Smooth muscle cell (in vitro differentiated cells): ENCODE measurements around the gene HBA2. TPM values are rescaled to one million over a fixed set of nuclear protein-coding genes. Genes with fewer than 3 reads are reported as not detected.
A peak's percentile ranks its signal among the peaks of the same experiment; 100 is the strongest.

Experiments used
- DNase-seq: peaks from one replicate; lab custom pipeline; 2025; ENCODE audit not compliant: unreplicated experiment; lab: John Stamatoyannopoulos, UW
- H2AFZ ChIP-seq: fragments of 200-600 bp; sonication (generic); 2 replicates; pipeline ENCODE4 v1.6.0; 2016; ENCODE audit warnings: antibody characterized with exemption, low read depth, mild to moderate bottlenecking
- H3F3A ChIP-seq: fragments of 200-600 bp; sonication (generic); 2 replicates; pipeline ENCODE4 v1.6.0; 2017; ENCODE audit warnings: antibody characterized with exemption, low read depth
- H3K27ac ChIP-seq: fragments of 200-600 bp; sonication (generic); 2 replicates; pipeline ENCODE4 v1.5.1; 2016; ENCODE audit warnings: low read depth, mild to moderate bottlenecking
- H3K27me3 ChIP-seq: fragments of 200-600 bp; sonication (generic); 2 replicates; pipeline ENCODE4 v1.6.1; 2016; ENCODE audit warnings: low read depth, mild to moderate bottlenecking
- H3K36me3 ChIP-seq: fragments of 200-600 bp; sonication (generic); 2 replicates; pipeline ENCODE4 v1.5.1; 2016; ENCODE audit warnings: low read depth
- H3K4me1 ChIP-seq: fragments of 200-600 bp; sonication (generic); 2 replicates; pipeline ENCODE4 v1.5.1; 2016; ENCODE audit warnings: low read depth
- H3K4me2 ChIP-seq: fragments of 200-600 bp; sonication (generic); 2 replicates; pipeline ENCODE4 v1.6.0; 2016; ENCODE audit warnings: mild to moderate bottlenecking
- H3K4me3 ChIP-seq: fragments of 200-600 bp; sonication (generic); 2 replicates; pipeline ENCODE4 v1.5.1; 2016; ENCODE audit warnings: mild to moderate bottlenecking
- H3K79me2 ChIP-seq: fragments of 200-600 bp; sonication (generic); 2 replicates; pipeline ENCODE4 v1.6.0; 2016; ENCODE audit warnings: low read depth, mild to moderate bottlenecking
- H3K9ac ChIP-seq: fragments of 200-600 bp; sonication (generic); 2 replicates; pipeline ENCODE4 v1.6.0; 2016; ENCODE audit warnings: low read depth
- H3K9me3 ChIP-seq: fragments of 200-600 bp; sonication (generic); replicated peaks from 2 replicates; pipeline ENCODE4 v1.5.1; 2016; ENCODE audit warnings: low read depth
- H4K20me1 ChIP-seq: fragments of 200-600 bp; sonication (generic); 2 replicates; pipeline ENCODE4 v1.6.0; 2016; ENCODE audit warnings: low read depth
- CTCF ChIP-seq: fragments of 200-600 bp; sonication (generic); IDR thresholded peaks from 2 replicates; pipeline ENCODE4 v1.5.1; 2017; ENCODE audit warnings: borderline replicate concordance, mild to moderate bottlenecking, antibody characterized with exemption; ENCODE audit not compliant: insufficient read depth, poor library complexity, severe bottlenecking
- WGBS: methylation state at CpG from one replicate; pipeline ENCODE4 v1.1.7; 2016; ENCODE audit warnings: low lambda C conversion rate; 5-methylcytosine and 5-hydroxymethylcytosine counted together
- polyA plus RNA-seq: library from polyadenylated mRNA; unstranded; fragments of >200 nt; fragmentation: Nextera tagmentation; extraction: Ambion mirVana; gene quantifications from 2 replicates; pipeline ENCODE4 v1.2.1, GENCODE V29; 2016
- total RNA-seq: library from RNA; depleted of rRNA; stranded (reverse); fragments of >200 nt; gene quantifications from 2 replicates; pipeline ENCODE4 v1.2.3, GENCODE V29; 2014

The HBA2 gene
- total and polyA plus RNA-seq, 2 experiments from 2014 or later: not detected

- Histone ChIP-seq H4K20me1 (peaks cover 91% of the 10 kb centered on the region), H3F3A (no peaks in the 10 kb centered on the region), H3K4me1 (no peaks in the 10 kb centered on the region), H3K9ac (no peak overlapping the region), H3K4me3 (no peak overlapping the region), H2AFZ (no peak overlapping the region), H3K36me3 (peaks cover 15% of the 10 kb centered on the region), H3K79me2 (no peaks in the 10 kb centered on the region), H3K9me3 (no peaks in the 10 kb centered on the region), H3K4me2 (no peak overlapping the region), H3K27me3 (no peaks in the 10 kb centered on the region), H3K27ac (no peak overlapping the region)
- 97% methylated on average over 11 of the region's 11 CpGs for WGBS
- DNase-seq: no peak
- TF ChIP-seq CTCF: no peak
Observed at GRCh38 chr16:192686-193085, 20.0 kb downstream of the HBA2 start.

- Histone ChIP-seq H3K4me1 (no peaks in the 10 kb centered on the region), H4K20me1 (peaks cover 94% of the 10 kb centered on the region), H3K27ac (no peak overlapping the region), H3K4me2 (no peak overlapping the region), H3K36me3 (peaks cover 22% of the 10 kb centered on the region), H3K4me3 (no peak overlapping the region), H3K9me3 (no peaks in the 10 kb centered on the region), H2AFZ (no peak overlapping the region), H3K27me3 (no peaks in the 10 kb centered on the region), H3K9ac (no peak overlapping the region), H3K79me2 (peaks cover 3% of the 10 kb centered on the region), H3F3A (no peaks in the 10 kb centered on the region)
- WGBS: 98% methylated on average over 15 of the region's 15 CpGs
- TF ChIP-seq CTCF: no peak
- DNase-seq: no peak
Observed at GRCh38 chr16:193441-193840, 20.8 kb downstream of the HBA2 start.

- WGBS: 94% methylated on average over 6 of the region's 6 CpGs
- Histone ChIP-seq H4K20me1 (peaks cover 94% of the 10 kb centered on the region), H3K4me2 (no peak overlapping the region), H3F3A (no peaks in the 10 kb centered on the region), H3K27me3 (no peaks in the 10 kb centered on the region), H3K4me1 (no peaks in the 10 kb centered on the region), H3K36me3 (peaks cover 30% of the 10 kb centered on the region), H2AFZ (no peak overlapping the region), H3K27ac (no peak overlapping the region), H3K79me2 (peaks cover 14% of the 10 kb centered on the region), H3K9me3 (no peaks in the 10 kb centered on the region), H3K4me3 (no peak overlapping the region), H3K9ac (no peak overlapping the region)
- no peak for DNase-seq
- TF ChIP-seq CTCF: no peak
Observed at GRCh38 chr16:194516-194915, 21.8 kb downstream of the HBA2 start.

- Histone ChIP-seq H3K36me3 (peaks cover 37% of the 10 kb centered on the region), H3K27ac (peak overlapping the region; percentile 76), H3K27me3 (no peaks in the 10 kb centered on the region), H2AFZ (no peak overlapping the region), H4K20me1 (peaks cover 96% of the 10 kb centered on the region), H3K79me2 (peaks cover 31% of the 10 kb centered on the region), H3F3A (peaks cover 4% of the 10 kb centered on the region), H3K4me1 (peaks cover 4% of the 10 kb centered on the region), H3K9ac (no peak overlapping the region), H3K9me3 (no peaks in the 10 kb centered on the region), H3K4me3 (no peak overlapping the region), H3K4me2 (peak overlapping the region; percentile 67)
- no peak for DNase-seq
- WGBS: 61% methylated on average over 4 of the region's 5 CpGs
- no peak for TF ChIP-seq CTCF
Observed at GRCh38 chr16:200388-200787, 27.7 kb downstream of the HBA2 start.
